IMR-90 (cell line): Measurements from ENCODE around the gene CRYGN. TPM values are rescaled to one million over a fixed set of nuclear protein-coding genes. Genes with fewer than 3 reads are reported as not detected.

Experiments used
- ATAC-seq: fragments of 200-7000 bp; cut with Tn5 transposase; 2 replicates; pipeline ENCODE4 v1.9.1; 2020; ENCODE audit warnings: low read depth, mild to moderate bottlenecking, moderate library complexity
- BruUV-seq: library from RNA; stranded (reverse); fragments of 400-500 nt; replicated peaks from 2 replicates; lab custom pipeline; 2021; lab: Mats Ljungman, UMichigan
- CTCF ChIA-PET: fragments of 300-600 bp; formaldehyde crosslinking; extraction: SDS; loops from one replicate; lab custom pipeline; 2021; ENCODE audit warnings: antibody characterized with exemption; lab: Yijun Ruan, JAX
- POLR2A ChIA-PET: fragments of 300-600 bp; sonication (Branson Sonifier 250); formaldehyde crosslinking; loops from one replicate; lab custom pipeline; 2022; ENCODE audit warnings: antibody characterized with exemption; ENCODE audit not compliant: unreplicated experiment; lab: Charles Lee
- DNase-seq: peaks from one replicate; pipeline ENCODE4 v3.0.0; 2013
- H2AFZ ChIP-seq: replicated peaks from 2 replicates; pipeline ENCODE3; 2013; ENCODE audit warnings: low read length, mild to moderate bottlenecking; ENCODE audit not compliant: poor library complexity
- H2AK5ac ChIP-seq: 2 replicates; pipeline ENCODE4 v1.6.1; 2013; ENCODE audit warnings: low read depth, low read length, inconsistent platforms
- H2AK9ac ChIP-seq: replicated peaks from 2 replicates; pipeline ENCODE3; 2013; ENCODE audit warnings: mild to moderate bottlenecking, low read depth, low read length, moderate library complexity; ENCODE audit not compliant: poor library complexity
- H2BK120ac ChIP-seq: 2 replicates; pipeline ENCODE4 v1.6.1; 2013; ENCODE audit warnings: low read depth, low read length, inconsistent platforms
- H2BK15ac ChIP-seq: 3 replicates; pipeline ENCODE4 v1.6.1; 2013; ENCODE audit warnings: low read depth, low read length, inconsistent platforms
- H2BK20ac ChIP-seq: 2 replicates; pipeline ENCODE4 v1.6.1; 2013; ENCODE audit warnings: low read depth, mild to moderate bottlenecking, inconsistent platforms, low read length, moderate library complexity
- H2BK5ac ChIP-seq: 2 replicates; pipeline ENCODE4 v1.6.1; 2013; ENCODE audit warnings: mild to moderate bottlenecking, low read depth, low read length, inconsistent platforms; ENCODE audit not compliant: poor library complexity, severe bottlenecking
- H3K14ac ChIP-seq: replicated peaks from 2 replicates; pipeline ENCODE4 v1.6.1; 2013; ENCODE audit warnings: low read depth, low read length, inconsistent platforms
- H3K18ac ChIP-seq: 2 replicates; pipeline ENCODE4 v1.6.1; 2013; ENCODE audit warnings: low read depth, low read length, control low read depth
- H3K23ac ChIP-seq: 2 replicates; pipeline ENCODE4 v1.6.1; 2013; ENCODE audit warnings: low read depth, low read length, inconsistent platforms
- H3K27ac ChIP-seq: 2 replicates; pipeline ENCODE4 v1.5.1; 2013; ENCODE audit warnings: mild to moderate bottlenecking, control low read depth, low read length; ENCODE audit not compliant: insufficient read depth
- H3K27me3 ChIP-seq: 2 replicates; pipeline ENCODE4 v1.6.1; 2013; ENCODE audit warnings: low read length; ENCODE audit not compliant: control insufficient read depth, insufficient read depth
- H3K36me3 ChIP-seq: 2 replicates; pipeline ENCODE4 v1.6.1; 2013; ENCODE audit warnings: low read length, mixed read lengths; ENCODE audit not compliant: control insufficient read depth, insufficient read depth
- H3K4ac ChIP-seq: 2 replicates; pipeline ENCODE4 v1.6.1; 2013; ENCODE audit warnings: low read depth, low read length, inconsistent platforms
- H3K4me1 ChIP-seq: 2 replicates; pipeline ENCODE4 v1.6.1; 2013; ENCODE audit warnings: low read length, mixed read lengths; ENCODE audit not compliant: control insufficient read depth, insufficient read depth
- H3K4me2 ChIP-seq: 2 replicates; pipeline ENCODE4 v1.6.1; 2013; ENCODE audit warnings: low read depth, mild to moderate bottlenecking, control low read depth, low read length, moderate library complexity
- H3K4me3 ChIP-seq: 2 replicates; pipeline ENCODE4 v1.5.1; 2013; ENCODE audit warnings: low read depth, mild to moderate bottlenecking, control low read depth, low read length, moderate library complexity; ENCODE audit not compliant: insufficient read depth
- H3K56ac ChIP-seq: 2 replicates; pipeline ENCODE4 v1.6.1; 2013; ENCODE audit warnings: low read length, inconsistent platforms; ENCODE audit not compliant: insufficient read depth; ENCODE audit errors: extremely low read depth
- H3K79me1 ChIP-seq, 2 experiments: 2 replicates each; pipeline ENCODE4 v1.6.1; 2013; ENCODE audit warnings: low read length in 2 of 2, inconsistent platforms in 1 of 2, low read depth in 1 of 2
- H3K9ac ChIP-seq: 2 replicates; pipeline ENCODE4 v1.6.1; 2013; ENCODE audit warnings: low read depth, low read length, control low read depth
- H3K9me1 ChIP-seq: 2 replicates; pipeline ENCODE4 v1.6.1; 2013; ENCODE audit warnings: low read length, inconsistent platforms; ENCODE audit not compliant: insufficient read depth
- H3K9me3 ChIP-seq: 2 replicates; pipeline ENCODE4 v1.6.1; 2013; ENCODE audit warnings: low read length; ENCODE audit not compliant: control insufficient read depth, insufficient read depth
- H4K20me1 ChIP-seq: 2 replicates; pipeline ENCODE4 v1.6.1; 2013; ENCODE audit warnings: low read length, inconsistent platforms; ENCODE audit not compliant: insufficient read depth
- H4K5ac ChIP-seq: 2 replicates; pipeline ENCODE4 v1.6.1; 2013; ENCODE audit warnings: mild to moderate bottlenecking, low read depth, low read length, control low read depth
- H4K8ac ChIP-seq, 2 experiments: 2 replicates each; pipeline ENCODE4 v1.6.1; 2013; ENCODE audit warnings: low read depth in 2 of 2, low read length in 2 of 2, control low read depth in 1 of 2, inconsistent platforms in 1 of 2
- H4K91ac ChIP-seq: 2 replicates; pipeline ENCODE4 v1.6.1; 2013; ENCODE audit warnings: low read depth, low read length, inconsistent platforms; ENCODE audit not compliant: insufficient read depth
- CEBPB ChIP-seq: IDR thresholded peaks from 2 replicates; pipeline ENCODE4 v1.6.1; 2012; ENCODE audit warnings: low read depth, low read length, improper control_type of control experiment
- CHD1 ChIP-seq: IDR thresholded peaks from 2 replicates; pipeline ENCODE4 v1.6.1; 2012; ENCODE audit warnings: low read depth, low read length, improper control_type of control experiment
- FOS ChIP-seq: fragments of 150-350 bp; IDR thresholded peaks from 2 replicates; pipeline ENCODE4 v1.6.1; 2016; ENCODE audit warnings: low read depth, low read length
- MAFK ChIP-seq: IDR thresholded peaks from 2 replicates; pipeline ENCODE4 v1.6.1; 2012; ENCODE audit warnings: low read depth, low read length, improper control_type of control experiment
- MAZ ChIP-seq: IDR thresholded peaks from 2 replicates; pipeline ENCODE4 v1.6.1; 2012; ENCODE audit warnings: low read depth, mild to moderate bottlenecking, low read length, improper control_type of control experiment, moderate library complexity, borderline replicate concordance
- WGBS, 2 experiments: methylation state at CpG; one replicate each; pipeline versions ENCODE4 v1.1.5 to v1.1.7; 2013; ENCODE audit warnings: missing lambda C conversion rate in 2 of 2; ENCODE audit not compliant: insufficient read length in 1 of 2; ENCODE audit errors: extremely low coverage in 2 of 2; 5-methylcytosine and 5-hydroxymethylcytosine counted together
- dilution Hi-C: fragments of 300-500 bp; cut with HindIII; formaldehyde crosslinking; loops from one replicate; pipeline ENCODE4 v1.14.3; 2018; ENCODE audit warnings: low sequenced_read_pairs; ENCODE audit not compliant: unreplicated experiment
- in situ Hi-C: fragments of 300-500 bp; cut with MboI; formaldehyde crosslinking; loops from 3 replicates; pipeline ENCODE4 v1.14.3; 2019; ENCODE audit warnings: low sequenced_read_pairs, inconsistent platforms, mixed read lengths
- intact Hi-C: fragments of 100-400 bp; cut with micrococcal nuclease; formaldehyde crosslinking; loops from 2 replicates; pipeline ENCODE4 v1.10.0; 2022
- polyA plus RNA-seq, 3 experiments: library from polyadenylated mRNA; depleted of rRNA; stranded (reverse); fragments of >200 nt; gene quantifications; 2 replicates each; pipeline ENCODE4 v1.2.3, GENCODE V29; 2012; ENCODE audit warnings: low replicate concordance in 1 of 3
- total RNA-seq: library from RNA; depleted of rRNA; stranded (reverse); fragments of >200 nt; gene quantifications from 2 replicates; pipeline ENCODE4 v1.2.3, GENCODE V29; 2012

Gene CRYGN
- total and polyA plus RNA-seq, 2 of the 4 experiments (the other 2 are of a cell fraction): not detected

- Histone ChIP-seq H3K14ac (peak overlapping the region; percentile 24), H3K23ac (no peak overlapping the region), H2AFZ (peak overlapping the region; percentile 47), H3K4me1 (peaks cover 39% of the 10 kb centered on the region), H3K27ac (peak overlapping the region; percentile 87), H4K8ac (peak overlapping the region in 1 of 2 experiments; percentile 75; a peak in 2 of 4 replicates), H4K20me1 (peaks cover 5% of the 10 kb centered on the region; the same call in 1 of the 2 replicates), H3K4me3 (no peak overlapping the region), H3K79me1 (no peaks in the 10 kb centered on the region; a peak in 1 of 4 replicates), H4K91ac (peak overlapping the region; percentile 77), H3K18ac (peak overlapping the region; percentile 33), H3K4me2 (peak overlapping the region; percentile 65), H2BK120ac (peak overlapping the region; percentile 83), H4K5ac (peak overlapping the region; percentile 39; the same call in 1 of the 2 replicates), H2BK20ac (peak overlapping the region; percentile 86), H2BK15ac (peak overlapping the region; percentile 44; the same call in 1 of the 3 replicates), H2BK5ac (peak overlapping the region; percentile 81), H3K27me3 (peaks cover 2% of the 10 kb centered on the region; the same call in 1 of the 2 replicates), H3K4ac (peak overlapping the region; percentile 79), H2AK5ac (peak overlapping the region; percentile 44; the same call in 1 of the 2 replicates), H3K36me3 (no peaks in the 10 kb centered on the region), H3K9ac (peak overlapping the region; percentile 11; the same call in 1 of the 2 replicates), H3K9me1 (peaks cover 13% of the 10 kb centered on the region), H3K9me3 (peaks cover 9% of the 10 kb centered on the region), H3K56ac (peak overlapping the region; percentile 32; the same call in 1 of the 2 replicates), H2AK9ac (peak overlapping the region; percentile 44)
- in situ Hi-C loops: no loop called here
- BruUV-seq: no TSS peak
- TF ChIP-seq CHD1 (no peak), FOS (no peak), MAFK (no peak), CEBPB (peak; percentile 99), MAZ (peak; percentile 29; the same call in 1 of the 2 replicates)
- peak; percentile 91 for DNase-seq
- intact Hi-C loops: loop anchor here (5.0 kb wide), 1 partner anchor 59 kb away; no protein-coding TSS in a partner anchor
- ChIA-PET CTCF (no interaction called here), POLR2A (interaction anchor here (0.5 to 0.6 kb wide), 2 partner anchors 25 to 129 kb away, joined by 3 to 9 read pairs; no protein-coding TSS in a partner anchor)
- dilution Hi-C loops: no loop called here
- WGBS, 2 experiments: 10% methylated on average over 2 of the region's 7 CpGs; no CpG with 5 or more reads in 1 of the 2 experiments
- ATAC-seq: peak; percentile 81
Measured at GRCh38 chr7:151425670-151426440, 14.1 kb downstream of the CRYGN start.
